Right forelimb (tissue), 1 donor: ENCODE measurements around the gene MAPT.
"Not testable (repeated sequence)": the region's sequence is repeated elsewhere in the genome, so short reads cannot be mapped to it uniquely, and the experiment has no call there.

Experiments used
- DNase-seq: peaks from one replicate; pipeline ENCODE4 v3.0.0-alpha.2; 2018

Gene MAPT

GRCh38 chr17:45956090-45956489 is 61.7 kb downstream of the MAPT start:
- DNase-seq: no peak

- not testable (repeated sequence) for DNase-seq
These were observed 62.4 kb downstream of the MAPT start for GRCh38 chr17:45956746-45957145.

GRCh38 chr17:45958307-45958706 is 64.0 kb downstream of the MAPT start:
- no peak for DNase-seq

GRCh38 chr17:45958994-45959665 is 64.8 kb downstream of the MAPT start:
- DNase-seq: no peak

GRCh38 chr17:45960311-45960710 is 66.0 kb downstream of the MAPT start:
- no peak for DNase-seq

- DNase-seq: no peak
These were observed 66.9 kb downstream of the MAPT start for GRCh38 chr17:45961206-45961605.

- DNase-seq: no peak
These were observed 68.0 kb downstream of the MAPT start for GRCh38 chr17:45962221-45962972.

- no peak for DNase-seq
These were observed 68.9 kb downstream of the MAPT start for GRCh38 chr17:45963283-45963682.

GRCh38 chr17:45963889-45964288 is 69.5 kb downstream of the MAPT start:
- DNase-seq: no peak

GRCh38 chr17:45964634-45965033 is 70.3 kb downstream of the MAPT start:
- DNase-seq: no peak

GRCh38 chr17:45965812-45966211 is 71.5 kb downstream of the MAPT start:
- DNase-seq: no peak

GRCh38 chr17:45966606-45967280 is 72.4 kb downstream of the MAPT start:
- no peak for DNase-seq

GRCh38 chr17:45967378-45967777 is 73.0 kb downstream of the MAPT start:
- no peak for DNase-seq

- no peak for DNase-seq
These were observed 74.4 kb downstream of the MAPT start for GRCh38 chr17:45968732-45969131.

GRCh38 chr17:45969726-45970125 is 75.4 kb downstream of the MAPT start:
- no peak for DNase-seq

- DNase-seq: no peak
These were observed 76.3 kb downstream of the MAPT start for GRCh38 chr17:45970659-45971058.

GRCh38 chr17:45971698-45972141 is 77.4 kb downstream of the MAPT start:
- DNase-seq: no peak

- DNase-seq: no peak
These were observed 78.2 kb downstream of the MAPT start for GRCh38 chr17:45972531-45972930.

- DNase-seq: no peak
These were observed 78.9 kb downstream of the MAPT start for GRCh38 chr17:45973099-45973780.

- DNase-seq: no peak
These were observed 79.8 kb downstream of the MAPT start for GRCh38 chr17:45973946-45974859.

GRCh38 chr17:45974916-45975630 is 80.7 kb downstream of the MAPT start:
- no peak for DNase-seq
